HEK293T (cell line): ENCODE results near the gene MRPL12.

Source experiments
- BHLHE40 ChIP-seq: fragments of 450-650 bp; IDR thresholded peaks from 2 replicates; pipeline ENCODE4 v1.6.1; 2016; ENCODE audit warnings: mild to moderate bottlenecking, moderate library complexity, borderline replicate concordance
- PKNOX1 ChIP-seq: fragments of 450-650 bp; IDR thresholded peaks from 2 replicates; pipeline ENCODE4 v1.6.1; 2016

- no peak for TF ChIP-seq BHLHE40
- TF ChIP-seq PKNOX1, result no peak
Measured at GRCh38 chr17:81684442-81684911, 18.7 kb upstream of the MRPL12 start.
